H9 (cell line): Measurements from ENCODE around the gene SLAMF6. TPM values are rescaled to one million over a fixed set of nuclear protein-coding genes. Genes with fewer than 3 reads are reported as not detected.

ENCODE experiments used
- DNase-seq: peaks from one replicate; pipeline ENCODE4 v3.0.0-alpha.2; 2017
- H2AFZ ChIP-seq: one replicate; pipeline ENCODE4 v1.6.1; 2013; ENCODE audit warnings: mild to moderate bottlenecking, low read length, control low read depth, moderate library complexity
- H2AK5ac ChIP-seq: 2 replicates; pipeline ENCODE4 v1.6.1; 2013; ENCODE audit warnings: low read length, control low read depth, mixed read lengths; ENCODE audit not compliant: insufficient read length
- H2BK120ac ChIP-seq: one replicate; pipeline ENCODE4 v1.6.1; 2013; ENCODE audit warnings: low read depth, mild to moderate bottlenecking, low read length, control low read depth, inconsistent platforms; ENCODE audit not compliant: poor library complexity, severe bottlenecking
- H2BK12ac ChIP-seq: 2 replicates; pipeline ENCODE4 v1.6.1; 2013; ENCODE audit warnings: low read length, control low read depth, mixed read lengths, low read depth; ENCODE audit not compliant: insufficient read length
- H2BK15ac ChIP-seq: 2 replicates; pipeline ENCODE4 v1.6.1; 2013; ENCODE audit warnings: low read depth, low read length, control low read depth
- H2BK20ac ChIP-seq: one replicate; pipeline ENCODE4 v1.6.1; 2013; ENCODE audit warnings: low read depth, mild to moderate bottlenecking, low read length, control low read depth, inconsistent platforms; ENCODE audit not compliant: poor library complexity, severe bottlenecking
- H2BK5ac ChIP-seq: 2 replicates; pipeline ENCODE4 v1.6.1; 2013; ENCODE audit warnings: low read length, control low read depth, mixed read lengths; ENCODE audit not compliant: insufficient read length
- H3K14ac ChIP-seq: 2 replicates; pipeline ENCODE4 v1.6.1; 2013; ENCODE audit warnings: low read length, control low read depth; ENCODE audit not compliant: insufficient read depth
- H3K18ac ChIP-seq: 2 replicates; pipeline ENCODE4 v1.6.1; 2013; ENCODE audit warnings: low read depth, mild to moderate bottlenecking, mixed read lengths, low read length, control low read depth; ENCODE audit not compliant: insufficient read length
- H3K23ac ChIP-seq: 2 replicates; pipeline ENCODE4 v1.6.1; 2013; ENCODE audit warnings: low read length, control low read depth, mixed read lengths, low read depth; ENCODE audit not compliant: insufficient read length
- H3K23me2 ChIP-seq: 2 replicates; pipeline ENCODE4 v1.6.1; 2013; ENCODE audit warnings: low read depth, mild to moderate bottlenecking, mixed read lengths, low read length, control low read depth; ENCODE audit not compliant: insufficient read length, poor library complexity, severe bottlenecking
- H3K27ac ChIP-seq: 2 replicates; pipeline ENCODE4 v1.5.1; 2013; ENCODE audit warnings: low read length, control low read depth, mixed read lengths, low read depth; ENCODE audit not compliant: insufficient read length
- H3K27me3 ChIP-seq: 2 replicates; pipeline ENCODE4 v1.6.1; 2013; ENCODE audit warnings: low read length, control low read depth, inconsistent platforms; ENCODE audit not compliant: insufficient read depth
- H3K4ac ChIP-seq: 2 replicates; pipeline ENCODE4 v1.6.1; 2013; ENCODE audit warnings: low read depth, mild to moderate bottlenecking, control low read depth, inconsistent platforms, low read length, moderate library complexity
- H3K4me1 ChIP-seq: 2 replicates; pipeline ENCODE4 v1.6.1; 2013; ENCODE audit warnings: low read length, control low read depth, inconsistent platforms; ENCODE audit not compliant: insufficient read depth
- H3K4me2 ChIP-seq: 2 replicates; pipeline ENCODE4 v1.6.1; 2013; ENCODE audit warnings: low read length, control low read depth, mixed read lengths; ENCODE audit not compliant: insufficient read length, insufficient read depth
- H3K56ac ChIP-seq: 2 replicates; pipeline ENCODE4 v1.6.1; 2013; ENCODE audit warnings: low read depth, mild to moderate bottlenecking, mixed read lengths, low read length, control low read depth; ENCODE audit not compliant: insufficient read length
- H3K79me1 ChIP-seq: 2 replicates; pipeline ENCODE4 v1.6.1; 2013; ENCODE audit warnings: low read depth, mild to moderate bottlenecking, moderate library complexity, low read length, control low read depth, inconsistent platforms; ENCODE audit not compliant: insufficient read depth, poor library complexity, severe bottlenecking
- H3K79me2 ChIP-seq: 2 replicates; pipeline ENCODE4 v1.6.1; 2013; ENCODE audit warnings: low read length, control low read depth, inconsistent platforms; ENCODE audit not compliant: insufficient read depth
- H3K9ac ChIP-seq: 2 replicates; pipeline ENCODE4 v1.6.1; 2013; ENCODE audit warnings: low read length, control low read depth, mixed read lengths; ENCODE audit not compliant: insufficient read length; ENCODE audit errors: extremely low read depth
- H3K9me3 ChIP-seq: one replicate; pipeline ENCODE4 v1.6.1; 2013; ENCODE audit warnings: low read depth, low read length, inconsistent platforms; ENCODE audit not compliant: control insufficient read depth
- H3T11ph ChIP-seq: one replicate; pipeline ENCODE4 v1.6.1; 2013; ENCODE audit warnings: mild to moderate bottlenecking, low read length, control low read depth, inconsistent platforms
- H4K20me1 ChIP-seq: one replicate; pipeline ENCODE4 v1.6.1; 2013; ENCODE audit not compliant: control insufficient read depth, insufficient read length, insufficient read depth
- H4K5ac ChIP-seq: 2 replicates; pipeline ENCODE4 v1.6.1; 2013; ENCODE audit warnings: low read depth, mild to moderate bottlenecking, mixed read lengths, low read length, control low read depth; ENCODE audit not compliant: insufficient read length
- H4K8ac ChIP-seq: replicated peaks from 2 replicates; pipeline ENCODE4 v1.6.1; 2013; ENCODE audit warnings: low read length, control low read depth, mixed read lengths, low read depth; ENCODE audit not compliant: insufficient read length
- H4K91ac ChIP-seq: 2 replicates; pipeline ENCODE4 v1.6.1; 2013; ENCODE audit warnings: low read depth, mild to moderate bottlenecking, moderate library complexity, mixed read lengths, low read length, control low read depth; ENCODE audit not compliant: insufficient read length
- H3K27ac Mint-ChIP-seq, 3 experiments: 2 replicates in 2 of 3; 3 replicates in 1 of 3; pipeline ENCODE4 v1.8.0; 2020 to 2021; ENCODE audit warnings: mixed read lengths in 3 of 3, mild to moderate bottlenecking in 1 of 3, moderate library complexity in 1 of 3
- H3K27me3 Mint-ChIP-seq: 2 replicates; pipeline ENCODE4 v1.8.0; 2021; ENCODE audit warnings: low read depth, mild to moderate bottlenecking, moderate library complexity, mixed read lengths
- H3K36me3 Mint-ChIP-seq, 3 experiments: 2 replicates in 2 of 3; 3 replicates in 1 of 3; pipeline ENCODE4 v1.8.0; 2020 to 2021; ENCODE audit warnings: low read depth in 3 of 3, mixed read lengths in 3 of 3; ENCODE audit not compliant: insufficient read depth in 1 of 3
- H3K4me1 Mint-ChIP-seq, 2 experiments: 2 replicates each; pipeline ENCODE4 v1.8.0; 2020; ENCODE audit warnings: mixed read lengths in 2 of 2
- H3K4me3 Mint-ChIP-seq, 2 experiments: 2 replicates in 1 of 2; 3 replicates in 1 of 2; pipeline ENCODE4 v1.8.0; 2020 to 2021; ENCODE audit warnings: mild to moderate bottlenecking in 2 of 2, mixed read lengths in 2 of 2, moderate library complexity in 1 of 2
- H3K9me3 Mint-ChIP-seq, 2 experiments: 2 replicates in 1 of 2; 3 replicates in 1 of 2; pipeline ENCODE4 v1.8.0; 2020; ENCODE audit warnings: mild to moderate bottlenecking in 2 of 2, mixed read lengths in 2 of 2, moderate library complexity in 1 of 2
- CTCF ChIP-seq: fragments of 200-600 bp; sonication (generic); conservative IDR thresholded peaks from 3 replicates; pipeline ENCODE4 v1.8.0; 2021; ENCODE audit warnings: antibody characterized with exemption, mild to moderate bottlenecking
- total RNA-seq: library from RNA; stranded (reverse); gene quantifications from 2 replicates; pipeline ENCODE4 v1.2.1, GENCODE V29; 2021

SLAMF6 gene
- total RNA-seq, 1 experiment from 2014 or later: not detected

DNA sequence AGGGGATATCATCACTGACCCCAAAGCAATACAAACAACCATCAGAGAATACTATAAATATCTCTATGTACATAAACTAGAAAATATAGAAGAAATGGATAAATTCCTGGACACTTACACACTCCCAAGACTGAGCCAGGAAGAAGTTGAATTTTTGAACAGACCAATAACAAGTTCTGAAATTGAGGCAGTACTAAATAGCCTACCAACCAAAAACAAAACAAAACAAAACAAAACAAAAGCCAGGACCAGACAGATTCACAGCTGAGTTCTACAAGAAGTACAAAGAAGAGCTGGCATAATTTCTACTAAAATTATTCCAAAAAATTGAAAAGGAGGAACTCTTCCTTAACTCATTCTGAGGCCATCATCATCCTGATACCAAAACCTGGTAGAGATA, 37.8 kb upstream of the SLAMF6 start:
- H3T11ph ChIP-seq: no peak overlapping the region
- H2BK5ac ChIP-seq: no peak overlapping the region
- no peaks in the 10 kb centered on the region for H3K9me3 ChIP-seq
- H2AK5ac ChIP-seq: no peak overlapping the region
- no peak overlapping the region for H3K9ac ChIP-seq
- Mint-ChIP-seq H3K4me1 (no peaks in the 10 kb centered on the region), H3K9me3 (peaks cover 9 to 14% of the 10 kb centered on the region in 2 experiments), H3K27ac (no peak overlapping the region), H3K36me3 (peaks cover 0 to 15% (median 4%) of the 10 kb centered on the region in 3 experiments; a peak in 4 of 7 replicates), H3K4me3 (no peak overlapping the region), H3K27me3 (peaks cover 2% of the 10 kb centered on the region)
- H2BK15ac ChIP-seq: no peak overlapping the region
- DNase-seq: no peak
- H2BK120ac ChIP-seq: no peak overlapping the region
- H2BK12ac ChIP-seq: no peak overlapping the region
- H3K14ac ChIP-seq: no peak overlapping the region
- H3K23ac ChIP-seq: no peak overlapping the region
- H3K27ac ChIP-seq: no peak overlapping the region
- H3K18ac ChIP-seq: no peak overlapping the region
- H3K79me2 ChIP-seq: no peaks in the 10 kb centered on the region
- H4K91ac ChIP-seq: no peak overlapping the region
- H3K23me2 ChIP-seq: no peaks in the 10 kb centered on the region
- H4K8ac ChIP-seq: no peak overlapping the region
- no peaks in the 10 kb centered on the region for H4K20me1 ChIP-seq
- no peaks in the 10 kb centered on the region for H3K79me1 ChIP-seq
- no peaks in the 10 kb centered on the region for H3K4me1 ChIP-seq
- no peak overlapping the region for H3K4ac ChIP-seq
- no peak for TF ChIP-seq CTCF
- no peak overlapping the region for H2AFZ ChIP-seq
- H3K4me2 ChIP-seq: no peak overlapping the region
- H4K5ac ChIP-seq: no peak overlapping the region
- no peak overlapping the region for H3K56ac ChIP-seq
- H3K27me3 ChIP-seq: no peaks in the 10 kb centered on the region
- H2BK20ac ChIP-seq: no peak overlapping the region
